ENCODE data around the gene MX2.
"Not testable (repeated sequence)": the region's sequence is repeated elsewhere in the genome, so short reads cannot be mapped to it uniquely, and the experiment has no call there.

The MX2 gene, protein sequence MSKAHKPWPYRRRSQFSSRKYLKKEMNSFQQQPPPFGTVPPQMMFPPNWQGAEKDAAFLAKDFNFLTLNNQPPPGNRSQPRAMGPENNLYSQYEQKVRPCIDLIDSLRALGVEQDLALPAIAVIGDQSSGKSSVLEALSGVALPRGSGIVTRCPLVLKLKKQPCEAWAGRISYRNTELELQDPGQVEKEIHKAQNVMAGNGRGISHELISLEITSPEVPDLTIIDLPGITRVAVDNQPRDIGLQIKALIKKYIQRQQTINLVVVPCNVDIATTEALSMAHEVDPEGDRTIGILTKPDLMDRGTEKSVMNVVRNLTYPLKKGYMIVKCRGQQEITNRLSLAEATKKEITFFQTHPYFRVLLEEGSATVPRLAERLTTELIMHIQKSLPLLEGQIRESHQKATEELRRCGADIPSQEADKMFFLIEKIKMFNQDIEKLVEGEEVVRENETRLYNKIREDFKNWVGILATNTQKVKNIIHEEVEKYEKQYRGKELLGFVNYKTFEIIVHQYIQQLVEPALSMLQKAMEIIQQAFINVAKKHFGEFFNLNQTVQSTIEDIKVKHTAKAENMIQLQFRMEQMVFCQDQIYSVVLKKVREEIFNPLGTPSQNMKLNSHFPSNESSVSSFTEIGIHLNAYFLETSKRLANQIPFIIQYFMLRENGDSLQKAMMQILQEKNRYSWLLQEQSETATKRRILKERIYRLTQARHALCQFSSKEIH
- total RNA-seq, result 107 to 181 (median 129) reads per million in 3 donors

GRCh38 chr21:41361786-41362604, at the start of gene MX2:
TSS of gene MX2 (plus strand) at chr21:41362027. CDS start at chr21:41376907, 14,880 bp downstream.
- H3K27ac ChIP-seq (ENCODE audit: insufficient read depth, low read length, poor library complexity, severe bottlenecking), result peak within 1 kb of the TSS; percentile 99

GRCh38 chr21:41313285-41314164, 48.3 kb upstream of the MX2 start:
- H3K36me3 ChIP-seq (ENCODE audit: control insufficient read depth, insufficient read depth, low read length); DNase-seq; H3K27ac ChIP-seq (ENCODE audit: insufficient read depth, low read length, poor library complexity, severe bottlenecking); H3K9me3 ChIP-seq (ENCODE audit: control insufficient read depth, low read length); H3K4me3 ChIP-seq (ENCODE audit: insufficient read depth, low read depth, low read length, poor library complexity, severe bottlenecking); H3K4me1 ChIP-seq (ENCODE audit: control insufficient read depth, insufficient read depth, low read length, poor library complexity, severe bottlenecking): not testable (repeated sequence)
- peaks cover 23% of the 10 kb centered on the region for H3K27me3 ChIP-seq (replicated peaks; ENCODE audit: control insufficient read depth, insufficient read depth, low read length, poor library complexity, severe bottlenecking)

More at GRCh38 chr21:41361786-41362604, at the start of gene MX2:
- Histone ChIP-seq H3K4me3 (ENCODE audit: insufficient read depth, low read depth, low read length, poor library complexity, severe bottlenecking) (peak within 1 kb of the TSS; percentile 57), H3K4me1 (ENCODE audit: control insufficient read depth, insufficient read depth, low read length, poor library complexity, severe bottlenecking) (peaks cover 32% of the 10 kb centered on the region), H3K9me3 (ENCODE audit: control insufficient read depth, low read length) (no peaks in the 10 kb centered on the region), H3K36me3 (ENCODE audit: control insufficient read depth, insufficient read depth, low read length) (peaks cover 13% of the 10 kb centered on the region), H3K27me3 (replicated peaks; ENCODE audit: control insufficient read depth, insufficient read depth, low read length, poor library complexity, severe bottlenecking) (no peaks in the 10 kb centered on the region)
- DNase-seq, result peak; percentile 70 to 79 (median 78)

DNA sequence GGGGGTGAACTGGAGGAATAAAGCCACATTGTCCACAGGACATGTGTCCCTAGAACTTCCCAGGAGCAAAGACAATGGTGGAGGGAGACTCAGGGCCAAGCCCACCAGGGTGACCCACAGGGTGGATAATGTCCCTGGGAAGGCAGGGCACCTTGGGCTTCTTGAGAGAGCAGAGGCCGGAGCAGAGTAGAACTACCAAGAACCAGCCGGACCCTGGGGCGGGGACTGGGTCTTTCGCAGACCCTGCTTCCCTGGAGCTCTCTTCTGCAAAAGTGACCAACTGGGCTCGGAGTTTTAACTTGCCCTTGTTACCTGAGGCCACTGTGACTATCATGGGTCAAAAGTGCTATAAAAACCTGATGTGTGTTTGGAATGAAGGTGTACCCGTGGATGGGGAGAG, 46.1 kb upstream of the MX2 start:
- Histone ChIP-seq H3K9me3 (ENCODE audit: control insufficient read depth, low read length) (no peaks in the 10 kb centered on the region), H3K4me1 (ENCODE audit: control insufficient read depth, insufficient read depth, low read length, poor library complexity, severe bottlenecking) (peaks cover 5% of the 10 kb centered on the region), H3K27ac (ENCODE audit: insufficient read depth, low read length, poor library complexity, severe bottlenecking) (no peak overlapping the region), H3K27me3 (replicated peaks; ENCODE audit: control insufficient read depth, insufficient read depth, low read length, poor library complexity, severe bottlenecking) (peaks cover 23% of the 10 kb centered on the region), H3K4me3 (ENCODE audit: insufficient read depth, low read depth, low read length, poor library complexity, severe bottlenecking) (no peak overlapping the region), H3K36me3 (ENCODE audit: control insufficient read depth, insufficient read depth, low read length) (no peaks in the 10 kb centered on the region)
- DNase-seq, result no peak

- Histone ChIP-seq H3K36me3 (ENCODE audit: control insufficient read depth, insufficient read depth, low read length) (no peaks in the 10 kb centered on the region), H3K27me3 (replicated peaks; ENCODE audit: control insufficient read depth, insufficient read depth, low read length, poor library complexity, severe bottlenecking) (peaks cover 23% of the 10 kb centered on the region), H3K4me1 (ENCODE audit: control insufficient read depth, insufficient read depth, low read length, poor library complexity, severe bottlenecking) (peaks cover 5% of the 10 kb centered on the region), H3K27ac (ENCODE audit: insufficient read depth, low read length, poor library complexity, severe bottlenecking) (no peak within 1 kb of the TSS), H3K9me3 (ENCODE audit: control insufficient read depth, low read length) (no peaks in the 10 kb centered on the region), H3K4me3 (ENCODE audit: insufficient read depth, low read depth, low read length, poor library complexity, severe bottlenecking) (no peak within 1 kb of the TSS)
- DNase-seq, result no peak
These were observed 45.4 kb upstream of the MX2 start, which contains the start of gene FAM3B for GRCh38 chr21:41316200-41317062. TSS of gene FAM3B (plus strand) at chr21:41316801. CDS start at chr21:41316880, 79 bp downstream.

GRCh38 chr21:41317063-41317392, 44.8 kb upstream of the MX2 start:
- Histone ChIP-seq H3K27me3 (replicated peaks; ENCODE audit: control insufficient read depth, insufficient read depth, low read length, poor library complexity, severe bottlenecking) (peaks cover 23% of the 10 kb centered on the region), H3K9me3 (ENCODE audit: control insufficient read depth, low read length) (no peaks in the 10 kb centered on the region), H3K4me1 (ENCODE audit: control insufficient read depth, insufficient read depth, low read length, poor library complexity, severe bottlenecking) (peaks cover 5% of the 10 kb centered on the region), H3K4me3 (ENCODE audit: insufficient read depth, low read depth, low read length, poor library complexity, severe bottlenecking) (no peak overlapping the region), H3K36me3 (ENCODE audit: control insufficient read depth, insufficient read depth, low read length) (no peaks in the 10 kb centered on the region), H3K27ac (ENCODE audit: insufficient read depth, low read length, poor library complexity, severe bottlenecking) (no peak overlapping the region)
- DNase-seq, result no peak

DNA sequence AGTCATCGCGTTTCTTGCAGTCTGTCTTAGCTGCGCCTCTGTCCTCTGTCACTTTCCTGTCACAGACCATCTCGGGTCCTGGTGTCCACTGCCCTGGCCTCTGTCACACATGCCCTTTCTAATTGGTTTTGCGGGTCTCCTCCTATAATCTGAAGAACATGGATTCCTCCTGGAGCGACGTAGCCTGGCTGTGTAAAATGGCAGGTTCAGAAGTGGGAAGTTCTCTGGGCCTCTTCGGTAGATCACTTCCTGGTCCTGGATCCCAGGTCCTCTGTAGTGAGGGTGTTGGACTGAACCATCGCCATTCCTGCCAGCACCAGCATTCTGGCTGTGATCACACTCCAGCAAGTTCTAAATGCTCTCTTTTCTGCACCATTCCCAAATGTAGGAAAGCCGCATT, 44.4 kb upstream of the MX2 start:
- H3K27me3 ChIP-seq (replicated peaks; ENCODE audit: control insufficient read depth, insufficient read depth, low read length, poor library complexity, severe bottlenecking), result peaks cover 23% of the 10 kb centered on the region
- DNase-seq, result no peak
- H3K4me1 ChIP-seq (ENCODE audit: control insufficient read depth, insufficient read depth, low read length, poor library complexity, severe bottlenecking), result peaks cover 5% of the 10 kb centered on the region
- H3K4me3 ChIP-seq (ENCODE audit: insufficient read depth, low read depth, low read length, poor library complexity, severe bottlenecking), result no peak overlapping the region
- no peaks in the 10 kb centered on the region for H3K36me3 ChIP-seq (ENCODE audit: control insufficient read depth, insufficient read depth, low read length)
- no peaks in the 10 kb centered on the region for H3K9me3 ChIP-seq (ENCODE audit: control insufficient read depth, low read length)
- no peak overlapping the region for H3K27ac ChIP-seq (ENCODE audit: insufficient read depth, low read length, poor library complexity, severe bottlenecking)

GRCh38 chr21:41318218-41318617, 43.6 kb upstream of the MX2 start:
- Histone ChIP-seq H3K27me3 (replicated peaks; ENCODE audit: control insufficient read depth, insufficient read depth, low read length, poor library complexity, severe bottlenecking) (peaks cover 23% of the 10 kb centered on the region), H3K4me1 (ENCODE audit: control insufficient read depth, insufficient read depth, low read length, poor library complexity, severe bottlenecking) (peaks cover 5% of the 10 kb centered on the region), H3K36me3 (ENCODE audit: control insufficient read depth, insufficient read depth, low read length) (no peaks in the 10 kb centered on the region), H3K27ac (ENCODE audit: insufficient read depth, low read length, poor library complexity, severe bottlenecking) (no peak overlapping the region), H3K4me3 (ENCODE audit: insufficient read depth, low read depth, low read length, poor library complexity, severe bottlenecking) (no peak overlapping the region), H3K9me3 (ENCODE audit: control insufficient read depth, low read length) (no peaks in the 10 kb centered on the region)
- no peak for DNase-seq

- Histone ChIP-seq H3K9me3 (ENCODE audit: control insufficient read depth, low read length) (no peaks in the 10 kb centered on the region), H3K27me3 (replicated peaks; ENCODE audit: control insufficient read depth, insufficient read depth, low read length, poor library complexity, severe bottlenecking) (peaks cover 23% of the 10 kb centered on the region), H3K36me3 (ENCODE audit: control insufficient read depth, insufficient read depth, low read length) (no peaks in the 10 kb centered on the region), H3K27ac (ENCODE audit: insufficient read depth, low read length, poor library complexity, severe bottlenecking) (no peak overlapping the region), H3K4me1 (ENCODE audit: control insufficient read depth, insufficient read depth, low read length, poor library complexity, severe bottlenecking) (peaks cover 5% of the 10 kb centered on the region), H3K4me3 (ENCODE audit: insufficient read depth, low read depth, low read length, poor library complexity, severe bottlenecking) (no peak overlapping the region)
- no peak for DNase-seq
These were observed 42.6 kb upstream of the MX2 start for GRCh38 chr21:41319273-41319672.
